Glutamatergic neuron (in vitro differentiated cells): ENCODE measurements around the gene PHKG2. TPM values are rescaled to one million over a fixed set of nuclear protein-coding genes. Genes with fewer than 3 reads are reported as not detected.

Source experiments
- DNase-seq: peaks from one replicate; pipeline ENCODE4 v3.0.0; 2022
- H3K27ac Mint-ChIP-seq: one replicate; pipeline ENCODE4 v1.8.0; 2020; ENCODE audit warnings: mild to moderate bottlenecking, mixed read lengths, inconsistent platforms; ENCODE audit not compliant: unreplicated experiment
- H3K27me3 Mint-ChIP-seq: one replicate; pipeline ENCODE4 v1.8.0; 2020; ENCODE audit warnings: mild to moderate bottlenecking, moderate library complexity, mixed read lengths, inconsistent platforms; ENCODE audit not compliant: unreplicated experiment
- H3K36me3 Mint-ChIP-seq: one replicate; pipeline ENCODE4 v1.8.0; 2020; ENCODE audit warnings: mild to moderate bottlenecking, mixed read lengths, inconsistent platforms; ENCODE audit not compliant: unreplicated experiment
- H3K4me1 Mint-ChIP-seq: one replicate; pipeline ENCODE4 v1.8.0; 2020; ENCODE audit warnings: mild to moderate bottlenecking, low read depth, mixed read lengths, inconsistent platforms; ENCODE audit not compliant: unreplicated experiment
- H3K4me3 Mint-ChIP-seq: one replicate; pipeline ENCODE4 v1.8.0; 2020; ENCODE audit warnings: mild to moderate bottlenecking, mixed read lengths, inconsistent platforms; ENCODE audit not compliant: unreplicated experiment
- H3K9me3 Mint-ChIP-seq: one replicate; pipeline ENCODE4 v1.8.0; 2020; ENCODE audit warnings: mild to moderate bottlenecking, moderate library complexity, mixed read lengths, inconsistent platforms; ENCODE audit not compliant: unreplicated experiment
- CTCF ChIP-seq: fragments of 200-600 bp; sonication (generic); IDR thresholded peaks from one replicate; pipeline ENCODE4 v1.5.0; 2021; ENCODE audit not compliant: partially characterized antibody, unreplicated experiment
- total RNA-seq: library from RNA; stranded (reverse); fragmentation: NEBNext Ultra II Directional; extraction: Animal tissue kit (Norgen Biotek cat#: 25700); gene quantifications from one replicate; pipeline ENCODE4 v1.2.1, GENCODE V29; 2021; ENCODE audit not compliant: unreplicated experiment

PHKG2 gene
- total RNA-seq, 1 donor from 2014 or later: 32.6 TPM

GRCh38 chr16:30764086-30764485 lies 15.9 kb downstream of the PHKG2 start:
- TF ChIP-seq CTCF: no peak

GRCh38 chr16:30764816-30765465 lies 16.7 kb downstream of the PHKG2 start:
- no peak overlapping the region for H3K4me3 Mint-ChIP-seq
- H3K27ac Mint-ChIP-seq: no peak overlapping the region
- TF ChIP-seq CTCF: no peak
- peaks cover 14% of the 10 kb centered on the region for H3K4me1 Mint-ChIP-seq
- H3K27me3 Mint-ChIP-seq: peaks cover 8% of the 10 kb centered on the region
- no peak for DNase-seq
- peaks cover 5% of the 10 kb centered on the region for H3K36me3 Mint-ChIP-seq
- H3K9me3 Mint-ChIP-seq: peaks cover 10% of the 10 kb centered on the region

More at GRCh38 chr16:30764086-30764485, 15.9 kb downstream of the PHKG2 start:
- peaks cover 9% of the 10 kb centered on the region for H3K36me3 Mint-ChIP-seq
- H3K4me1 Mint-ChIP-seq: peaks cover 14% of the 10 kb centered on the region
- DNase-seq: no peak
- peaks cover 10% of the 10 kb centered on the region for H3K9me3 Mint-ChIP-seq
- peaks cover 9% of the 10 kb centered on the region for H3K27me3 Mint-ChIP-seq
- no peak overlapping the region for H3K27ac Mint-ChIP-seq
- no peak overlapping the region for H3K4me3 Mint-ChIP-seq

GRCh38 chr16:30766206-30766932 lies 18.1 kb downstream of the PHKG2 start:
- TF ChIP-seq CTCF: no peak
- Mint-ChIP-seq H3K4me1 (peaks cover 8% of the 10 kb centered on the region), H3K27me3 (peaks cover 6% of the 10 kb centered on the region), H3K4me3 (no peak overlapping the region), H3K9me3 (peaks cover 8% of the 10 kb centered on the region), H3K36me3 (peaks cover 5% of the 10 kb centered on the region), H3K27ac (no peak overlapping the region)
- no peak for DNase-seq

- peaks cover 6% of the 10 kb centered on the region for H3K27me3 Mint-ChIP-seq
- no peak overlapping the region for H3K27ac Mint-ChIP-seq
- no peak for DNase-seq
- TF ChIP-seq CTCF: no peak
- peaks cover 8% of the 10 kb centered on the region for H3K4me1 Mint-ChIP-seq
- H3K36me3 Mint-ChIP-seq: peaks cover 5% of the 10 kb centered on the region
- no peak overlapping the region for H3K4me3 Mint-ChIP-seq
- H3K9me3 Mint-ChIP-seq: peaks cover 8% of the 10 kb centered on the region
These were observed 18.7 kb downstream of the PHKG2 start for GRCh38 chr16:30766933-30767284.
